ENCODE results near the gene ZCCHC2.

GRCh38 chr18:62524440-62525200, 1.8 kb downstream of the ZCCHC2 start:
- no peak for TF ChIP-seq CTCF (IDR thresholded peaks at IDR 0.05)
- peak in 3 of 4 donors; percentile 49 to 76 (median 69) for TF ChIP-seq POLR2AphosphoS5 (IDR thresholded peaks at IDR 0.05)
- peak; percentile 66 to 74 for TF ChIP-seq POLR2A (IDR thresholded peaks at IDR 0.05)
- TF ChIP-seq EP300 (IDR thresholded peaks at IDR 0.05), result no peak

Measured in sigmoid colon (tissue), 4 donors.